IMR-90 (cell line): ENCODE data around the gene CCDC142. TPM values are rescaled to one million over a fixed set of nuclear protein-coding genes. Genes with fewer than 3 reads are reported as not detected.

Experiments
- ATAC-seq: fragments of 200-7000 bp; cut with Tn5 transposase; 2 replicates; pipeline ENCODE4 v1.9.1; 2020; ENCODE audit warnings: low read depth, mild to moderate bottlenecking, moderate library complexity
- BruUV-seq: library from RNA; stranded (reverse); fragments of 400-500 nt; replicated peaks from 2 replicates; lab custom pipeline; 2021; lab: Mats Ljungman, UMichigan
- CTCF ChIA-PET: fragments of 300-600 bp; formaldehyde crosslinking; extraction: SDS; loops from one replicate; lab custom pipeline; 2021; ENCODE audit warnings: antibody characterized with exemption; lab: Yijun Ruan, JAX
- POLR2A ChIA-PET: fragments of 300-600 bp; sonication (Branson Sonifier 250); formaldehyde crosslinking; loops from one replicate; lab custom pipeline; 2022; ENCODE audit warnings: antibody characterized with exemption; ENCODE audit not compliant: unreplicated experiment; lab: Charles Lee
- DNase-seq: peaks from one replicate; pipeline ENCODE4 v3.0.0; 2013
- H2AFZ ChIP-seq: replicated peaks from 2 replicates; pipeline ENCODE3; 2013; ENCODE audit warnings: low read length, mild to moderate bottlenecking; ENCODE audit not compliant: poor library complexity
- H2AK5ac ChIP-seq: 2 replicates; pipeline ENCODE4 v1.6.1; 2013; ENCODE audit warnings: low read depth, low read length, inconsistent platforms
- H2AK9ac ChIP-seq: replicated peaks from 2 replicates; pipeline ENCODE3; 2013; ENCODE audit warnings: mild to moderate bottlenecking, low read depth, low read length, moderate library complexity; ENCODE audit not compliant: poor library complexity
- H2BK120ac ChIP-seq: 2 replicates; pipeline ENCODE4 v1.6.1; 2013; ENCODE audit warnings: low read depth, low read length, inconsistent platforms
- H2BK15ac ChIP-seq: 3 replicates; pipeline ENCODE4 v1.6.1; 2013; ENCODE audit warnings: low read depth, low read length, inconsistent platforms
- H2BK20ac ChIP-seq: 2 replicates; pipeline ENCODE4 v1.6.1; 2013; ENCODE audit warnings: low read depth, mild to moderate bottlenecking, inconsistent platforms, low read length, moderate library complexity
- H2BK5ac ChIP-seq: 2 replicates; pipeline ENCODE4 v1.6.1; 2013; ENCODE audit warnings: mild to moderate bottlenecking, low read depth, low read length, inconsistent platforms; ENCODE audit not compliant: poor library complexity, severe bottlenecking
- H3K14ac ChIP-seq: replicated peaks from 2 replicates; pipeline ENCODE4 v1.6.1; 2013; ENCODE audit warnings: low read depth, low read length, inconsistent platforms
- H3K18ac ChIP-seq: 2 replicates; pipeline ENCODE4 v1.6.1; 2013; ENCODE audit warnings: low read depth, low read length, control low read depth
- H3K23ac ChIP-seq: 2 replicates; pipeline ENCODE4 v1.6.1; 2013; ENCODE audit warnings: low read depth, low read length, inconsistent platforms
- H3K27ac ChIP-seq: 2 replicates; pipeline ENCODE4 v1.5.1; 2013; ENCODE audit warnings: mild to moderate bottlenecking, control low read depth, low read length; ENCODE audit not compliant: insufficient read depth
- H3K27me3 ChIP-seq: 2 replicates; pipeline ENCODE4 v1.6.1; 2013; ENCODE audit warnings: low read length; ENCODE audit not compliant: control insufficient read depth, insufficient read depth
- H3K36me3 ChIP-seq: 2 replicates; pipeline ENCODE4 v1.6.1; 2013; ENCODE audit warnings: low read length, mixed read lengths; ENCODE audit not compliant: control insufficient read depth, insufficient read depth
- H3K4ac ChIP-seq: 2 replicates; pipeline ENCODE4 v1.6.1; 2013; ENCODE audit warnings: low read depth, low read length, inconsistent platforms
- H3K4me1 ChIP-seq: 2 replicates; pipeline ENCODE4 v1.6.1; 2013; ENCODE audit warnings: low read length, mixed read lengths; ENCODE audit not compliant: control insufficient read depth, insufficient read depth
- H3K4me2 ChIP-seq: 2 replicates; pipeline ENCODE4 v1.6.1; 2013; ENCODE audit warnings: low read depth, mild to moderate bottlenecking, control low read depth, low read length, moderate library complexity
- H3K4me3 ChIP-seq: 2 replicates; pipeline ENCODE4 v1.5.1; 2013; ENCODE audit warnings: low read depth, mild to moderate bottlenecking, control low read depth, low read length, moderate library complexity; ENCODE audit not compliant: insufficient read depth
- H3K56ac ChIP-seq: 2 replicates; pipeline ENCODE4 v1.6.1; 2013; ENCODE audit warnings: low read length, inconsistent platforms; ENCODE audit not compliant: insufficient read depth; ENCODE audit errors: extremely low read depth
- H3K79me1 ChIP-seq, 2 experiments: 2 replicates each; pipeline ENCODE4 v1.6.1; 2013; ENCODE audit warnings: low read length in 2 of 2, inconsistent platforms in 1 of 2, low read depth in 1 of 2
- H3K9ac ChIP-seq: 2 replicates; pipeline ENCODE4 v1.6.1; 2013; ENCODE audit warnings: low read depth, low read length, control low read depth
- H3K9me1 ChIP-seq: 2 replicates; pipeline ENCODE4 v1.6.1; 2013; ENCODE audit warnings: low read length, inconsistent platforms; ENCODE audit not compliant: insufficient read depth
- H3K9me3 ChIP-seq: 2 replicates; pipeline ENCODE4 v1.6.1; 2013; ENCODE audit warnings: low read length; ENCODE audit not compliant: control insufficient read depth, insufficient read depth
- H4K20me1 ChIP-seq: 2 replicates; pipeline ENCODE4 v1.6.1; 2013; ENCODE audit warnings: low read length, inconsistent platforms; ENCODE audit not compliant: insufficient read depth
- H4K5ac ChIP-seq: 2 replicates; pipeline ENCODE4 v1.6.1; 2013; ENCODE audit warnings: mild to moderate bottlenecking, low read depth, low read length, control low read depth
- H4K8ac ChIP-seq, 2 experiments: 2 replicates each; pipeline ENCODE4 v1.6.1; 2013; ENCODE audit warnings: low read depth in 2 of 2, low read length in 2 of 2, control low read depth in 1 of 2, inconsistent platforms in 1 of 2
- H4K91ac ChIP-seq: 2 replicates; pipeline ENCODE4 v1.6.1; 2013; ENCODE audit warnings: low read depth, low read length, inconsistent platforms; ENCODE audit not compliant: insufficient read depth
- BHLHE40 ChIP-seq: fragments of 150-350 bp; IDR thresholded peaks from 2 replicates; pipeline ENCODE4 v1.6.1; 2016; ENCODE audit warnings: mild to moderate bottlenecking, low read depth, low read length
- CEBPB ChIP-seq: IDR thresholded peaks from 2 replicates; pipeline ENCODE4 v1.6.1; 2012; ENCODE audit warnings: low read depth, low read length, improper control_type of control experiment
- CHD1 ChIP-seq: IDR thresholded peaks from 2 replicates; pipeline ENCODE4 v1.6.1; 2012; ENCODE audit warnings: low read depth, low read length, improper control_type of control experiment
- FOS ChIP-seq: fragments of 150-350 bp; IDR thresholded peaks from 2 replicates; pipeline ENCODE4 v1.6.1; 2016; ENCODE audit warnings: low read depth, low read length
- MAFK ChIP-seq: IDR thresholded peaks from 2 replicates; pipeline ENCODE4 v1.6.1; 2012; ENCODE audit warnings: low read depth, low read length, improper control_type of control experiment
- MAZ ChIP-seq: IDR thresholded peaks from 2 replicates; pipeline ENCODE4 v1.6.1; 2012; ENCODE audit warnings: low read depth, mild to moderate bottlenecking, low read length, improper control_type of control experiment, moderate library complexity, borderline replicate concordance
- MXI1 ChIP-seq: IDR thresholded peaks from 2 replicates; pipeline ENCODE4 v1.6.1; 2012; ENCODE audit warnings: low read depth, mild to moderate bottlenecking, low read length, moderate library complexity, borderline replicate concordance
- POLR2A ChIP-seq: IDR thresholded peaks from 2 replicates; pipeline ENCODE4 v1.6.1; 2012; ENCODE audit warnings: mild to moderate bottlenecking, low read depth, low read length
- RCOR1 ChIP-seq: IDR thresholded peaks from 2 replicates; pipeline ENCODE4 v1.6.1; 2012; ENCODE audit warnings: mild to moderate bottlenecking, low read length, improper control_type of control experiment; ENCODE audit not compliant: insufficient replicate concordance
- RFX5 ChIP-seq: IDR thresholded peaks from 2 replicates; pipeline ENCODE4 v1.8.0; 2012; ENCODE audit warnings: low read depth, mild to moderate bottlenecking, low read length, moderate library complexity
- SMC3 ChIP-seq: fragments of 150-350 bp; IDR thresholded peaks from 2 replicates; pipeline ENCODE4 v1.6.1; 2016; ENCODE audit warnings: low read depth, mild to moderate bottlenecking, antibody characterized with exemption, low read length, moderate library complexity
- WGBS, 2 experiments: methylation state at CpG; one replicate each; pipeline versions ENCODE4 v1.1.5 to v1.1.7; 2013; ENCODE audit warnings: missing lambda C conversion rate in 2 of 2; ENCODE audit not compliant: insufficient read length in 1 of 2; ENCODE audit errors: extremely low coverage in 2 of 2; 5-methylcytosine and 5-hydroxymethylcytosine counted together
- dilution Hi-C: fragments of 300-500 bp; cut with HindIII; formaldehyde crosslinking; loops from one replicate; pipeline ENCODE4 v1.14.3; 2018; ENCODE audit warnings: low sequenced_read_pairs; ENCODE audit not compliant: unreplicated experiment
- in situ Hi-C: fragments of 300-500 bp; cut with MboI; formaldehyde crosslinking; loops from 3 replicates; pipeline ENCODE4 v1.14.3; 2019; ENCODE audit warnings: low sequenced_read_pairs, inconsistent platforms, mixed read lengths
- intact Hi-C: fragments of 100-400 bp; cut with micrococcal nuclease; formaldehyde crosslinking; loops from 2 replicates; pipeline ENCODE4 v1.10.0; 2022
- polyA plus RNA-seq, 3 experiments: library from polyadenylated mRNA; depleted of rRNA; stranded (reverse); fragments of >200 nt; gene quantifications; 2 replicates each; pipeline ENCODE4 v1.2.3, GENCODE V29; 2012; ENCODE audit warnings: low replicate concordance in 1 of 3
- total RNA-seq: library from RNA; depleted of rRNA; stranded (reverse); fragments of >200 nt; gene quantifications from 2 replicates; pipeline ENCODE4 v1.2.3, GENCODE V29; 2012
- TF ChIP-seq, protein P1 (sequence below): conservative IDR thresholded peaks from 2 replicates; pipeline ENCODE4 v1.5.1; 2012; ENCODE audit warnings: mild to moderate bottlenecking, low read depth, low read length, improper control_type of control experiment
- TF ChIP-seq, protein P2 (sequence below): fragments of 150-350 bp; IDR thresholded peaks from 2 replicates; pipeline ENCODE4 v1.6.1; 2016; ENCODE audit warnings: low read depth, mild to moderate bottlenecking, low read length, moderate library complexity, borderline replicate concordance
- TF ChIP-seq, protein P3 (sequence below): fragments of 150-350 bp; IDR thresholded peaks from 2 replicates; pipeline ENCODE4 v1.6.1; 2017; ENCODE audit warnings: mild to moderate bottlenecking, antibody characterized with exemption, low read length, low read depth

Gene CCDC142
- total and polyA plus RNA-seq, 2 of the 4 experiments (the other 2 are of a cell fraction): 8.4 to 14.0 TPM

DNA sequence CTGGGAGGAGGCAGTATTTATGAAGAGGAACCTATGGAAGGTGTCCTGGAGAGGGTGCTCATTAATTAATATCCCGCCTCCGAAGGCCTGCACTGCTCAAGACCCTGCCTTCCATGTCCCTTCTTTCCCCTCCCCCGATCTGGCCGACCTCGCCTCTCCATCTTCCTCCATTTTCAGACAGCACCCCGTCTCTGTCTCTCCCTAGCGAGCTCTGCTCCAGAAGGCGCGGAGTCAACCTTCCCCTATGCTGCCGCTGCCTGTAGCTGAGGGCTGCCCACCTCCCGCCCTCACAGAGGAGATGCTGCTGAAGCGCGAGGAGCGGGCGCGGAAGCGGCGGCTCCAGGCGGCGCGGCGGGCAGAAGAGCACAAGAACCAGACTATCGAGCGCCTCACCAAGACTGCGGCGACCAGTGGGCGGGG, 25.7 kb downstream of the CCDC142 start:
- no peak for TF ChIP-seq MAFK
- TF ChIP-seq SMC3: no peak
- TF ChIP-seq RCOR1: no peak
- TF ChIP-seq FOS: no peak
- no peak for TF ChIP-seq MAZ
- TF ChIP-seq, protein P1, sequence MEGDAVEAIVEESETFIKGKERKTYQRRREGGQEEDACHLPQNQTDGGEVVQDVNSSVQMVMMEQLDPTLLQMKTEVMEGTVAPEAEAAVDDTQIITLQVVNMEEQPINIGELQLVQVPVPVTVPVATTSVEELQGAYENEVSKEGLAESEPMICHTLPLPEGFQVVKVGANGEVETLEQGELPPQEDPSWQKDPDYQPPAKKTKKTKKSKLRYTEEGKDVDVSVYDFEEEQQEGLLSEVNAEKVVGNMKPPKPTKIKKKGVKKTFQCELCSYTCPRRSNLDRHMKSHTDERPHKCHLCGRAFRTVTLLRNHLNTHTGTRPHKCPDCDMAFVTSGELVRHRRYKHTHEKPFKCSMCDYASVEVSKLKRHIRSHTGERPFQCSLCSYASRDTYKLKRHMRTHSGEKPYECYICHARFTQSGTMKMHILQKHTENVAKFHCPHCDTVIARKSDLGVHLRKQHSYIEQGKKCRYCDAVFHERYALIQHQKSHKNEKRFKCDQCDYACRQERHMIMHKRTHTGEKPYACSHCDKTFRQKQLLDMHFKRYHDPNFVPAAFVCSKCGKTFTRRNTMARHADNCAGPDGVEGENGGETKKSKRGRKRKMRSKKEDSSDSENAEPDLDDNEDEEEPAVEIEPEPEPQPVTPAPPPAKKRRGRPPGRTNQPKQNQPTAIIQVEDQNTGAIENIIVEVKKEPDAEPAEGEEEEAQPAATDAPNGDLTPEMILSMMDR: no peak
- no peak for TF ChIP-seq MXI1
- TF ChIP-seq, protein P2, sequence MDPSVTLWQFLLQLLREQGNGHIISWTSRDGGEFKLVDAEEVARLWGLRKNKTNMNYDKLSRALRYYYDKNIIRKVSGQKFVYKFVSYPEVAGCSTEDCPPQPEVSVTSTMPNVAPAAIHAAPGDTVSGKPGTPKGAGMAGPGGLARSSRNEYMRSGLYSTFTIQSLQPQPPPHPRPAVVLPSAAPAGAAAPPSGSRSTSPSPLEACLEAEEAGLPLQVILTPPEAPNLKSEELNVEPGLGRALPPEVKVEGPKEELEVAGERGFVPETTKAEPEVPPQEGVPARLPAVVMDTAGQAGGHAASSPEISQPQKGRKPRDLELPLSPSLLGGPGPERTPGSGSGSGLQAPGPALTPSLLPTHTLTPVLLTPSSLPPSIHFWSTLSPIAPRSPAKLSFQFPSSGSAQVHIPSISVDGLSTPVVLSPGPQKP: no peak
- no peak for TF ChIP-seq BHLHE40
- no peak for TF ChIP-seq POLR2A
- TF ChIP-seq CEBPB: no peak
- TF ChIP-seq RFX5: no peak
- TF ChIP-seq, protein P3, sequence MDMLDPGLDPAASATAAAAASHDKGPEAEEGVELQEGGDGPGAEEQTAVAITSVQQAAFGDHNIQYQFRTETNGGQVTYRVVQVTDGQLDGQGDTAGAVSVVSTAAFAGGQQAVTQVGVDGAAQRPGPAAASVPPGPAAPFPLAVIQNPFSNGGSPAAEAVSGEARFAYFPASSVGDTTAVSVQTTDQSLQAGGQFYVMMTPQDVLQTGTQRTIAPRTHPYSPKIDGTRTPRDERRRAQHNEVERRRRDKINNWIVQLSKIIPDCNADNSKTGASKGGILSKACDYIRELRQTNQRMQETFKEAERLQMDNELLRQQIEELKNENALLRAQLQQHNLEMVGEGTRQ: no peak
- TF ChIP-seq CHD1: no peak
- CTCF ChIA-PET: interaction anchor here (0.5 kb wide), 1 partner anchor 912 kb away, joined by 3 read pairs; no protein-coding TSS in a partner anchor
- in situ Hi-C loops: no loop called here
- BruUV-seq: no TSS peak
- Histone ChIP-seq H3K4me1 (peaks cover 10% of the 10 kb centered on the region), H2BK20ac (no peak overlapping the region), H2BK5ac (peak overlapping the region; percentile 77), H2BK15ac (no peak overlapping the region), H2AK9ac (peak overlapping the region; percentile 75), H3K18ac (no peak overlapping the region), H2BK120ac (no peak overlapping the region), H4K8ac (peak overlapping the region; percentile 2 to 69; a peak in 2 of 4 replicates), H2AK5ac (0 out of 2 replicates have a peak overlapping the region, but pooled peaks have one; percentile 6), H3K9me1 (0 out of 2 replicates have a peak, but pooled peaks cover 3% of the 10 kb centered on the region), H3K27me3 (no peaks in the 10 kb centered on the region), H3K4ac (peak overlapping the region; percentile 58), H4K20me1 (no peaks in the 10 kb centered on the region), H2AFZ (peak overlapping the region; percentile 89), H3K9me3 (no peaks in the 10 kb centered on the region), H3K23ac (peak overlapping the region; percentile 53), H3K14ac (0 out of 2 replicates have a peak overlapping the region, but pooled peaks have one; percentile 10), H3K4me3 (peak overlapping the region; percentile 52), H3K4me2 (peak overlapping the region; percentile 92), H3K56ac (no peak overlapping the region), H4K5ac (peak overlapping the region; percentile 64), H3K36me3 (peaks cover 11% of the 10 kb centered on the region), H3K79me1 (peaks cover 15 to 42% of the 10 kb centered on the region in 2 experiments), H3K27ac (peak overlapping the region; percentile 69), H4K91ac (peak overlapping the region; percentile 39; the same call in 1 of the 2 replicates), H3K9ac (peak overlapping the region; percentile 64)
- peak; percentile 31 for DNase-seq
- peak; percentile 0; the same call in 1 of the 2 replicates for ATAC-seq
- POLR2A ChIA-PET: no interaction called here
- WGBS, 2 experiments: no CpG with 5 or more reads among the region's 27 CpGs
- dilution Hi-C loops: no loop called here
- intact Hi-C loops: no loop called here
